ENCODE results near the gene ROR1.

GRCh38 chr1:63968663-63969440, 195.0 kb downstream of the ROR1 start:
- TF ChIP-seq CTCF (IDR thresholded peaks at IDR 0.05) = no peak
- no peak for TF ChIP-seq POLR2AphosphoS5 (IDR thresholded peaks at IDR 0.05)
- TF ChIP-seq POLR2A (IDR thresholded peaks at IDR 0.05) = no peak
